Panc1 (cell line): ENCODE data around the gene KDM5A. TPM values are rescaled to one million over a fixed set of nuclear protein-coding genes. Genes with fewer than 3 reads are reported as not detected.

ENCODE experiments used
- ATAC-seq: fragments of 200-7000 bp; cut with Tn5 transposase; 2 replicates; pipeline ENCODE4 v1.9.1; 2020; ENCODE audit warnings: mild to moderate bottlenecking, moderate library complexity
- BruUV-seq: library from RNA; stranded (reverse); fragments of 400-500 nt; replicated peaks from 2 replicates; lab custom pipeline; 2021; lab: Mats Ljungman, UMichigan
- CTCF ChIA-PET: fragments of 300-600 bp; sonication (Branson Sonifier 250); formaldehyde crosslinking; loops from one replicate; lab custom pipeline; 2022; ENCODE audit warnings: antibody characterized with exemption; lab: Charles Lee
- POLR2A ChIA-PET: fragments of 300-600 bp; sonication (Branson Sonifier 250); formaldehyde crosslinking; loops from one replicate; lab custom pipeline; 2022; ENCODE audit warnings: antibody characterized with exemption; lab: Charles Lee
- DNase-seq: peaks from one replicate; pipeline ENCODE4 v3.0.0-alpha.2; 2010; ENCODE audit warnings: low read depth, low spot score
- H3K27ac ChIP-seq: 2 replicates; pipeline ENCODE4 v1.5.1; 2011; ENCODE audit warnings: mild to moderate bottlenecking, low read length, inconsistent platforms
- H3K27me3 ChIP-seq: fragments of 200-500 bp; sonication (Bioruptor generic); 2 replicates; pipeline ENCODE4 v1.6.0; 2014; ENCODE audit warnings: low read length, inconsistent platforms; ENCODE audit not compliant: control insufficient read depth, insufficient read depth
- H3K36me3 ChIP-seq: fragments of 200-500 bp; sonication (Bioruptor generic); 2 replicates; pipeline ENCODE4 v1.5.1; 2014; ENCODE audit warnings: inconsistent platforms, mild to moderate bottlenecking, low read length, moderate library complexity; ENCODE audit not compliant: control insufficient read depth, insufficient read depth
- H3K4me1 ChIP-seq: 2 replicates; pipeline ENCODE4 v1.5.1; 2011; ENCODE audit warnings: inconsistent platforms, mild to moderate bottlenecking, low read length, moderate library complexity; ENCODE audit not compliant: control insufficient read depth, insufficient read depth
- H3K4me3 ChIP-seq, 2 experiments: 2 replicates each; pipeline ENCODE4 v1.5.1; 2011 to 2012; ENCODE audit warnings: low read depth in 2 of 2, low read length in 2 of 2, mild to moderate bottlenecking in 2 of 2, inconsistent platforms in 1 of 2, moderate library complexity in 1 of 2
- H3K9me3 ChIP-seq: fragments of 200-500 bp; sonication (Bioruptor generic); 2 replicates; pipeline ENCODE4 v1.5.1; 2014; ENCODE audit warnings: low read depth, mild to moderate bottlenecking, inconsistent platforms, low read length, moderate library complexity; ENCODE audit not compliant: control insufficient read depth, insufficient read depth
- CTCF ChIP-seq: fragments of 450-650 bp; IDR thresholded peaks from 2 replicates; pipeline ENCODE4 v1.5.1; 2017; ENCODE audit warnings: mild to moderate bottlenecking
- POLR2AphosphoS5 ChIP-seq: IDR thresholded peaks from 2 replicates; pipeline ENCODE4 v1.6.1; 2012; ENCODE audit warnings: mild to moderate bottlenecking, low read depth, low read length, moderate library complexity
- REST ChIP-seq, 2 experiments: IDR thresholded peaks; 2 replicates each; pipeline ENCODE4 v1.6.1; 2011 to 2012; ENCODE audit warnings: low read depth in 2 of 2, control low read depth in 1 of 2, low read length in 1 of 2, mild to moderate bottlenecking in 1 of 2, moderate library complexity in 1 of 2; ENCODE audit not compliant: insufficient read depth in 1 of 2
- SIN3A ChIP-seq: IDR thresholded peaks from 2 replicates; pipeline ENCODE4 v1.6.1; 2012; ENCODE audit warnings: low read depth, mild to moderate bottlenecking, low read length, moderate library complexity, borderline replicate concordance; ENCODE audit not compliant: insufficient read depth
- TCF7L2 ChIP-seq: IDR thresholded peaks from 2 replicates; pipeline ENCODE4 v1.6.1; 2011; ENCODE audit warnings: mild to moderate bottlenecking, low read depth, low read length, inconsistent platforms
- in situ Hi-C: cut with HindIII; loops from 2 replicates; pipeline ENCODE4 v1.10.0; 2016; ENCODE audit warnings: low sequenced_read_pairs, low pct_unique_long_range_greater_than_20kb
- intact Hi-C: fragments of 100-400 bp; cut with micrococcal nuclease; formaldehyde crosslinking; loops from one replicate; pipeline ENCODE4 v1.10.0; 2022; ENCODE audit not compliant: unreplicated experiment
- total RNA-seq: library from RNA; stranded (reverse); gene quantifications from one replicate; pipeline ENCODE4 v1.2.1, GENCODE V29; 2021; ENCODE audit not compliant: unreplicated experiment

Gene KDM5A
- total RNA-seq, 1 experiment from 2014 or later = 49.0 TPM

GRCh38 chr12:238116-238515 is 151.0 kb downstream of the KDM5A start:
- intact Hi-C loops = no loop called here
- DNase-seq (no peak), ATAC-seq (no peak)
- CTCF ChIA-PET = no interaction called here
- H3K27me3 ChIP-seq = no peaks in the 10 kb centered on the region
- TF ChIP-seq CTCF = no peak
- no peak for TF ChIP-seq TCF7L2
- H3K4me1 ChIP-seq = no peaks in the 10 kb centered on the region
- no peaks in the 10 kb centered on the region for H3K9me3 ChIP-seq
- POLR2A ChIA-PET = no interaction called here
- H3K36me3 ChIP-seq = no peaks in the 10 kb centered on the region
- H3K27ac ChIP-seq = no peak overlapping the region
- H3K4me3 ChIP-seq = no peak overlapping the region
- no TSS peak for BruUV-seq
- in situ Hi-C loops = no loop called here

GRCh38 chr12:237026-237815 is 151.9 kb downstream of the KDM5A start:
- ATAC-seq = no peak
- intact Hi-C loops = no loop called here
- BruUV-seq = no TSS peak

More at GRCh38 chr12:237026-237815, 151.9 kb downstream of the KDM5A start:
- Histone ChIP-seq H3K4me1 (no peaks in the 10 kb centered on the region), H3K27ac (no peak overlapping the region), H3K9me3 (no peaks in the 10 kb centered on the region), H3K4me3 (no peak overlapping the region), H3K36me3 (no peaks in the 10 kb centered on the region), H3K27me3 (no peaks in the 10 kb centered on the region)
- POLR2A ChIA-PET = no interaction called here
- CTCF ChIA-PET = no interaction called here
- in situ Hi-C loops = no loop called here
- DNase-seq = no peak
- TF ChIP-seq POLR2AphosphoS5 (no peak), CTCF (no peak), REST (IDR thresholded peaks at IDR 0.05; ENCODE audit: insufficient read depth in 1 of 2, low read depth in 2 of 2, low read length in 1 of 2) (no peak), TCF7L2 (no peak), SIN3A (no peak)
